MCF 10A (cell line): ENCODE measurements around the gene RABGAP1L. TPM values are rescaled to one million over a fixed set of nuclear protein-coding genes. Genes with fewer than 3 reads are reported as not detected.

Experiments
- BruUV-seq: library from RNA; stranded (reverse); fragments of 400-500 nt; replicated peaks from 2 replicates; lab custom pipeline; 2021; lab: Mats Ljungman, UMichigan
- CTCF ChIA-PET: fragments of 300-600 bp; sonication (Branson Sonifier 250); formaldehyde crosslinking; extraction: SDS; loops from one replicate; lab custom pipeline; 2021; ENCODE audit warnings: antibody characterized with exemption, inconsistent platforms; lab: Yijun Ruan, JAX
- POLR2A ChIA-PET: fragments of 300-600, 350-650 bp; sonication (Branson Sonifier 250); formaldehyde crosslinking; extraction: SDS; loops from one replicate; lab custom pipeline; 2020; ENCODE audit warnings: antibody characterized with exemption, inconsistent platforms; lab: Yijun Ruan, JAX
- DNase-seq: peaks from one replicate; pipeline ENCODE4 v3.0.0-alpha.2; 2018; ENCODE audit not compliant: unreplicated experiment
- H3K27ac Mint-ChIP-seq: one replicate; pipeline ENCODE4 v1.8.0; 2022; ENCODE audit warnings: mild to moderate bottlenecking, low read depth, mixed read lengths; ENCODE audit not compliant: unreplicated experiment
- H3K27me3 Mint-ChIP-seq: one replicate; pipeline ENCODE4 v1.8.0; 2022; ENCODE audit warnings: mixed read lengths; ENCODE audit not compliant: insufficient read depth, unreplicated experiment
- H3K36me3 Mint-ChIP-seq: one replicate; pipeline ENCODE4 v1.8.0; 2022; ENCODE audit warnings: mild to moderate bottlenecking, moderate library complexity, mixed read lengths; ENCODE audit not compliant: insufficient read depth, unreplicated experiment
- H3K4me1 Mint-ChIP-seq: one replicate; pipeline ENCODE4 v1.8.0; 2022; ENCODE audit warnings: mixed read lengths; ENCODE audit not compliant: insufficient read depth, unreplicated experiment
- H3K4me3 Mint-ChIP-seq: one replicate; pipeline ENCODE4 v1.8.0; 2022; ENCODE audit warnings: mild to moderate bottlenecking, moderate library complexity, mixed read lengths; ENCODE audit not compliant: unreplicated experiment
- H3K9me3 Mint-ChIP-seq: one replicate; pipeline ENCODE4 v1.8.0; 2022; ENCODE audit warnings: mixed read lengths; ENCODE audit not compliant: unreplicated experiment
- intact Hi-C: fragments of 100-400 bp; cut with micrococcal nuclease; formaldehyde crosslinking; loops from 2 replicates; pipeline ENCODE4 v1.14.1; 2022
- total RNA-seq: library from RNA; stranded (reverse); gene quantifications from 2 replicates; pipeline ENCODE4 v1.2.3, GENCODE V29; 2022
- TF ChIP-seq, protein P1 (sequence below): fragments of 200-600 bp; IDR thresholded peaks from one replicate; pipeline ENCODE4 v1.8.0; 2022; ENCODE audit warnings: antibody characterized with exemption, mild to moderate bottlenecking; ENCODE audit not compliant: unreplicated experiment

RABGAP1L gene
- total RNA-seq, 1 experiment from 2014 or later: 18.2 TPM

DNA sequence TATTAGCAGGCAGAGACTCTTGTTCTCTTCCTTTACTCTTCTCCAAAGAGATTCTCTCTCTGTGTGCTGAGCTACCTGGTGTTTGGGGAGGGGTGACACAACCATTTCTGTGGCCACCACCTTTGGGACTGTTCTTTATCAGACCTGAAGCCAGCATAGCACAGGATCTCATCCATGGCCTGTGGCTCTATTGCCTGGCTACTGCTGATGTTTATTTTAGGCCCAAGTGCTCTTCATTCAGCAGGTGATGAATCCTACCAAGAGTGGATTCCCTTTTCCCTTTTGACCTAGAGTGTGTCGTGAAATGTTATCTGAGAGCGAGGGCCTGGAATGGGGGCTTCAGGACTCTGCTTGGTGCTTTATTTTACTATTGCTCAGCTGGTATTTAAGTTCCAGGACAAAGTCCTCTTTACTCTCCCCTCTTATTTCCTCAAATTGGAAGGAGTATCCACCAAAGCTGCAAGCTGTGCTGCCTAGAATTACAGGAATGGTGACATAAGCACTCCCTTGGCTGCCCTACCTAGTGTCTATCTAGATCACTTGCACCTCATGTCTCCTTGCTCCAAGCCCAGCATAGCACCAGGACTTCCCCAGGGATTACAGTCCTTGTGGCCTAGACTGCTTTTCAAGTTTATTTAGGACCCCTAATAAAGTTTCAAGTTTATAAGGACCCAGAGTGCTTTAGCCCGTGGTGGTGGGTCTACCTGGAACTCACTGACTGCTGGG, 193.7 kb downstream of the RABGAP1L start:
- ChIA-PET CTCF (interaction anchor here (1.0 kb wide), 1 partner anchor 394 kb away, joined by 3 read pairs; no protein-coding TSS in a partner anchor), POLR2A (interaction anchor here (1.3 to 1.5 kb wide), 2 partner anchors 16 kb away, joined by 3 read pairs; no protein-coding TSS in a partner anchor)
- TF ChIP-seq, protein P1, sequence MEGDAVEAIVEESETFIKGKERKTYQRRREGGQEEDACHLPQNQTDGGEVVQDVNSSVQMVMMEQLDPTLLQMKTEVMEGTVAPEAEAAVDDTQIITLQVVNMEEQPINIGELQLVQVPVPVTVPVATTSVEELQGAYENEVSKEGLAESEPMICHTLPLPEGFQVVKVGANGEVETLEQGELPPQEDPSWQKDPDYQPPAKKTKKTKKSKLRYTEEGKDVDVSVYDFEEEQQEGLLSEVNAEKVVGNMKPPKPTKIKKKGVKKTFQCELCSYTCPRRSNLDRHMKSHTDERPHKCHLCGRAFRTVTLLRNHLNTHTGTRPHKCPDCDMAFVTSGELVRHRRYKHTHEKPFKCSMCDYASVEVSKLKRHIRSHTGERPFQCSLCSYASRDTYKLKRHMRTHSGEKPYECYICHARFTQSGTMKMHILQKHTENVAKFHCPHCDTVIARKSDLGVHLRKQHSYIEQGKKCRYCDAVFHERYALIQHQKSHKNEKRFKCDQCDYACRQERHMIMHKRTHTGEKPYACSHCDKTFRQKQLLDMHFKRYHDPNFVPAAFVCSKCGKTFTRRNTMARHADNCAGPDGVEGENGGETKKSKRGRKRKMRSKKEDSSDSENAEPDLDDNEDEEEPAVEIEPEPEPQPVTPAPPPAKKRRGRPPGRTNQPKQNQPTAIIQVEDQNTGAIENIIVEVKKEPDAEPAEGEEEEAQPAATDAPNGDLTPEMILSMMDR: no peak
- no peak overlapping the region for H3K27ac Mint-ChIP-seq
- no peaks in the 10 kb centered on the region for H3K27me3 Mint-ChIP-seq
- intact Hi-C loops: no loop called here
- H3K4me3 Mint-ChIP-seq: no peak overlapping the region
- BruUV-seq: no TSS peak
- no peaks in the 10 kb centered on the region for H3K36me3 Mint-ChIP-seq
- DNase-seq: no peak
- peaks cover 3% of the 10 kb centered on the region for H3K9me3 Mint-ChIP-seq
- peaks cover 15% of the 10 kb centered on the region for H3K4me1 Mint-ChIP-seq

DNA sequence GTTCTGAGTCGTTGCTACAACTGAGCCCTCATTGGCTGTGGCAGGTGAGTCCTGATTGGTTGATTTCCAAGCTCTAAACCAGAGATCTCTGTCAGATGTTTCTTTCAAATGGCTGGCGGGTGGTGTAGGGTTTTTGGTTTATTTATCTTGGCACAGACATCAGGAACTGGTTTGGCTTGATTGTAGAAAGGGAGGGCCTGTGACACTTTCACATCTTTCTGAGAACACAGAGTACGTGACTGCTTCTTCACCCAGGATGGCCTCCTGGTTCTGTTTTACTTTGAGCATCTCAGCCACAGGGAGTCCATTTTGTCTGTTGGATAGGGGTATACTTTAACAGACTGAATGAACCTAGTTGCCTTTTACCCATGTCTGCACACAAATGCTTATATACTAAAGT, 199.0 kb downstream of the RABGAP1L start:
- Mint-ChIP-seq H3K4me3 (no peak overlapping the region), H3K36me3 (no peaks in the 10 kb centered on the region), H3K27me3 (no peaks in the 10 kb centered on the region), H3K4me1 (no peaks in the 10 kb centered on the region), H3K9me3 (no peaks in the 10 kb centered on the region), H3K27ac (no peak overlapping the region)
- ChIA-PET POLR2A (interaction anchor here (0.9 kb wide), 1 partner anchor 224 kb away, joined by 3 read pairs; no protein-coding TSS in a partner anchor), CTCF (no interaction called here)
- BruUV-seq: no TSS peak
- TF ChIP-seq, protein P1: no peak
- no peak for DNase-seq
- intact Hi-C loops: no loop called here

DNA sequence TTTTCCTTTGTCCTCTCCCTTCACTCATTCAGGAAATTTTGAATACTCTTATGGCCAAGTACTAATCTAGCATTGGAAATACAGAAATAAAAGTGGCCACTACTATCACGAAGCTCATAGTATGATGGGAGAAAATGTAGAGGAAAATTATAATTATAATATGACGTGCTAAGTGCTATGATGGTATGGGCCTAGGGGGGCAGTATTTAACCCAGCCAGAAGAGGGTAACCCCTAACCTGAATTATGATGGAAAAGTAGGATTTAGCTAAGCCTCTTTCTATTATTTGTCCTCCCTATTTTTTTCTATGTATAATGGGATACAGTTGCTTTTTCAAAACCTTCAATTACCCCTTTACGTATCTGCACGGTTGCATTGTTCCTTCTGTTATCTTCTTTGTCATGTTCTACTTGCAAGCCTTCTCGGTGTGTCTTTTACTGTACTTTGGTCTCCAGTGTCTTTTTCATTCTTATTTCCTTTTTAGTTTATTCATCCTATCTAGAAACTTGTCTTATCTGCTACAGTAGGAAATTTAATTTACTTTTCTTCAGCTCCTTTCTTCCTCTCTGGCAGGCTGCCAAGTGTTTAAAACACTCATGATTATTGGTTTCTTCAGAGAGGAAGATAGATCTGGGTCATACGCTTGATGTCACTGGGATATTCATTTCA, 199.6 kb downstream of the RABGAP1L start:
- Mint-ChIP-seq H3K27ac (no peak overlapping the region), H3K4me3 (no peak overlapping the region), H3K27me3 (no peaks in the 10 kb centered on the region), H3K4me1 (no peaks in the 10 kb centered on the region), H3K9me3 (no peaks in the 10 kb centered on the region), H3K36me3 (no peaks in the 10 kb centered on the region)
- CTCF ChIA-PET: interaction anchor here (1.0 kb wide), 1 partner anchor 22 kb away, joined by 4 read pairs; no protein-coding TSS in a partner anchor
- BruUV-seq: no TSS peak
- TF ChIP-seq, protein P1: no peak
- POLR2A ChIA-PET: no interaction called here
- no peak for DNase-seq
- intact Hi-C loops: no loop called here

DNA sequence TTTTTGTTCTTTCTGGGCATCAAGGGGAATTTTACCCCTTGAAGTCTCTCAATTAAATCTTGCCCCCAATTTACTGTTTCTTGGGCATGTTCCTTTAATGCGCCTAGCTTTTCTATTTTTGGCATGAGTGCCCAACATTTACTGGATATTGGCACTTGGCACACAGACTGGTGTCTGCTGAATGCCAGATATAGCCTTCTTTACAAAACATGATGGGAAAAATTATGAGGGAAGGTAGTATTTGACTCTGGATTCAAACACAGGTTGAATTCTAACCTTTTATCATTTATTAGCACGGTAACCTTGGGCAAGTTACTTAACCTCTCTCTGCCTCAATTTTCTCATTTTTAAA, 200.1 kb downstream of the RABGAP1L start:
- no peak for DNase-seq
- intact Hi-C loops: no loop called here
- H3K36me3 Mint-ChIP-seq: no peaks in the 10 kb centered on the region
- CTCF ChIA-PET: interaction anchor here (0.5 to 1.0 kb wide), 2 partner anchors 23 to 29 kb away, joined by 3 to 4 read pairs; no protein-coding TSS in a partner anchor
- BruUV-seq: no TSS peak
- H3K27ac Mint-ChIP-seq: no peak overlapping the region
- no peak overlapping the region for H3K4me3 Mint-ChIP-seq
- H3K27me3 Mint-ChIP-seq: no peaks in the 10 kb centered on the region
- no peaks in the 10 kb centered on the region for H3K9me3 Mint-ChIP-seq
- POLR2A ChIA-PET: no interaction called here
- TF ChIP-seq, protein P1: no peak
- no peaks in the 10 kb centered on the region for H3K4me1 Mint-ChIP-seq
